Measurements from ENCODE around the gene SVOP.
"Not testable (repeated sequence)": the region's sequence is repeated elsewhere in the genome, so short reads cannot be mapped to it uniquely, and the experiment has no call there.

The SVOP gene

DNA sequence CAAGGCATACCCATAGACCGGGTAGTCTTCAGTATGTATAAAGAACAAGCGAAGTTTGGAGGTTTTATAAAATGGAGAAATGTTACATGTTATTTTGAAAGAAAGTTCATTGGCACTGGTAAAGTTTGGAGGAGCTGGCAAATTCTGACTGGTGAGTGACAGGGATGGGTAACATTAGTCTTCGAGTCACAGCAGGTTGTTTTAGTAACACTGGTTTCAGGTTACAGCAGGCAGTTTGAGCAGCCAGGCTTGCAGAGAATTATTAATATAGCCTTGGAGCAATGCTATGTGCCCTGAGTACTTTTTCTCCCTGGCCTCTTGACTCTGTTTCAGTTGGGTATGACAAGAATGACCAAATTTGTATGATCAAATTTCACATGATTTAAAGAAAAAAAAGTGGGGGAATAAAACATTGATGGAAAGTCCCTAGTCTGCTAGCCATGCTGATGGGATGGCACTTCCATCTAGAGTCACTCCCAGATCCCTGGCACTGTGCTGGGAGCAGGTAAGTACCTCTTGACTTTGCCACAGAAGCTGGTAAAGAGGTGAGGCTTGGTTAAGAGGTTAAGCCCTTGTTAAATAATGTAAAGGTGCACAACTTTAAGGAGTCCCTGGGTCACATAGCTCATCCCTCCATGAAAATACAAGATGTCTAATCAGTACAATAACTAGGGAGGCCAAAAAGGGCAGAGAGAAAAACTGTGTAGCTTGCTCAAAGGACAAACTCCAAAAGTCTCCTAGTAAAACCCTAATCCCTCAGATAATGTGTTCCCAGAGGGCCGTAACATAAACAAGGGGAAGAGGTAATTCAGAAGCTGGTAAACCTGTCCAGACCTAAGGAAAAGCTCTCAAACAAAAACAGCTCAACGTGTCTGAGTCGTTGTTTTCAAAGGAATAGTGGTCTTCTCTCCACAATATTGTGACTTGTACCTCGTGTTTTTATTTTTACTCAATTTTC, 12.7 kb upstream of the SVOP start:
- no peak for TF ChIP-seq CTCF (conservative IDR thresholded peaks at IDR 0.05; ENCODE audit: low read length)
- no peak for TF ChIP-seq EZH2phosphoT487 (IDR thresholded peaks at IDR 0.05; ENCODE audit: borderline replicate concordance)
- H3F3A ChIP-seq (ENCODE audit: low read depth): no peaks in the 10 kb centered on the region
- no peak overlapping the region for H3K4me3 ChIP-seq (ENCODE audit: low read length, poor library complexity, severe bottlenecking)
- H4K20me1 ChIP-seq (ENCODE audit: insufficient read depth, low read length, poor library complexity, severe bottlenecking): no peaks in the 10 kb centered on the region
- no peak overlapping the region for H3K4me2 ChIP-seq (ENCODE audit: low read depth, low read length, poor library complexity, severe bottlenecking)
- H3K36me3 ChIP-seq (ENCODE audit: insufficient read depth, low read length): no peaks in the 10 kb centered on the region
- no peak overlapping the region for H2AFZ ChIP-seq (ENCODE audit: low read length)
- H3K9ac ChIP-seq (ENCODE audit: low read depth, low read length, poor library complexity, severe bottlenecking): no peak overlapping the region
- H3K9me3 ChIP-seq (ENCODE audit: insufficient read depth, low read depth, low read length): peaks cover 15% of the 10 kb centered on the region; the same call in 1 of the 2 replicates
- peaks cover 12% of the 10 kb centered on the region for H3K27me3 ChIP-seq (ENCODE audit: insufficient read depth, low read length, poor library complexity, severe bottlenecking)
- no peaks in the 10 kb centered on the region for H3K79me2 ChIP-seq (ENCODE audit: insufficient read depth, low read length)
- H3K4me1 ChIP-seq (ENCODE audit: insufficient read depth, low read length, poor library complexity, severe bottlenecking): no peaks in the 10 kb centered on the region
- H3K9me2 ChIP-seq (replicated peaks; ENCODE audit: low read depth, low read length): no peaks in the 10 kb centered on the region

DNA sequence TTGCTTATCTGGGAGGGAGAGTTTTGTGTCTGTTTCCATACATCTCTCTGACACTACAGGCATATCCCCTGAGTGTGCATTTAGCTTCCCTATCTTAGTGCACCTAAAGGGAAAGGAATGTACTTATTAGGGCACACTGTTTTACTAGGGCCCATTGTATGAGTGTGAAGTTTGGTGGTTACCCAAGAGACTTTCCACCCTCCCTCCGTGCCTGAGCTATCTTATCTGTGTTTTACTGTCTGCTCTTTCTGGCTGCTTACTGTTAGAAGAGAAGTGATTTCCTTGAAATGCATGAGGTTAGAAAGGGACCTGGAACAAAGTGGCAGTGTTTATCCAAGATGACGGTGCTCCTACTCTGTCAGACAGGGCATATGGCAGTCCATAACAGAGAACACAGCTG, 8.5 kb upstream of the SVOP start:
- Histone ChIP-seq H4K20me1 (ENCODE audit: insufficient read depth, low read length, poor library complexity, severe bottlenecking) (no peaks in the 10 kb centered on the region), H3K36me3 (ENCODE audit: insufficient read depth, low read length) (no peaks in the 10 kb centered on the region), H2AFZ (ENCODE audit: low read length) (no peak overlapping the region)

GRCh38 chr12:109028624-109029023, 7.8 kb upstream of the SVOP start:
- not testable (repeated sequence) for H3K4me3 ChIP-seq (ENCODE audit: low read length, poor library complexity, severe bottlenecking); H2AFZ ChIP-seq (ENCODE audit: low read length); H3K4me2 ChIP-seq (ENCODE audit: low read depth, low read length, poor library complexity, severe bottlenecking); H3K9me2 ChIP-seq (replicated peaks; ENCODE audit: low read depth, low read length); H3K36me3 ChIP-seq (ENCODE audit: insufficient read depth, low read length); H3K9ac ChIP-seq (ENCODE audit: low read depth, low read length, poor library complexity, severe bottlenecking); H4K20me1 ChIP-seq (ENCODE audit: insufficient read depth, low read length, poor library complexity, severe bottlenecking); H3F3A ChIP-seq (ENCODE audit: low read depth); H3K79me2 ChIP-seq (ENCODE audit: insufficient read depth, low read length); H3K4me1 ChIP-seq (ENCODE audit: insufficient read depth, low read length, poor library complexity, severe bottlenecking); H3K9me3 ChIP-seq (ENCODE audit: insufficient read depth, low read depth, low read length)
- H3K27me3 ChIP-seq (ENCODE audit: insufficient read depth, low read length, poor library complexity, severe bottlenecking): peaks cover 12% of the 10 kb centered on the region

More for the DNA sequence above, 8.5 kb upstream of the SVOP start:
- H3K4me2 ChIP-seq (ENCODE audit: low read depth, low read length, poor library complexity, severe bottlenecking): no peak overlapping the region
- H3F3A ChIP-seq (ENCODE audit: low read depth): no peaks in the 10 kb centered on the region
- H3K4me3 ChIP-seq (ENCODE audit: low read length, poor library complexity, severe bottlenecking): no peak overlapping the region
- H3K27me3 ChIP-seq (ENCODE audit: insufficient read depth, low read length, poor library complexity, severe bottlenecking): peaks cover 12% of the 10 kb centered on the region
- no peaks in the 10 kb centered on the region for H3K4me1 ChIP-seq (ENCODE audit: insufficient read depth, low read length, poor library complexity, severe bottlenecking)
- H3K79me2 ChIP-seq (ENCODE audit: insufficient read depth, low read length): no peaks in the 10 kb centered on the region
- no peaks in the 10 kb centered on the region for H3K9me3 ChIP-seq (ENCODE audit: insufficient read depth, low read depth, low read length)
- H3K9me2 ChIP-seq (replicated peaks; ENCODE audit: low read depth, low read length): no peaks in the 10 kb centered on the region
- TF ChIP-seq EZH2phosphoT487 (IDR thresholded peaks at IDR 0.05; ENCODE audit: borderline replicate concordance) (no peak), CTCF (conservative IDR thresholded peaks at IDR 0.05; ENCODE audit: low read length) (no peak)
- no peak overlapping the region for H3K9ac ChIP-seq (ENCODE audit: low read depth, low read length, poor library complexity, severe bottlenecking)
